Renal cortical epithelial cell (primary cell): Measurements from ENCODE around the gene LRRC4. TPM values are rescaled to one million over a fixed set of nuclear protein-coding genes. Genes with fewer than 3 reads are reported as not detected.

ENCODE experiments used
- DNase-seq: peaks from one replicate; pipeline ENCODE4 v3.0.0-alpha.2; 2011; ENCODE audit warnings: low read depth
- total RNA-seq: library from RNA; depleted of rRNA; stranded (reverse); fragments of >200 nt; gene quantifications from 2 replicates; pipeline ENCODE4 v1.2.3, GENCODE V29; 2014

LRRC4 gene
- total RNA-seq, 1 donor from 2014 or later, result 0.15 TPM

DNA sequence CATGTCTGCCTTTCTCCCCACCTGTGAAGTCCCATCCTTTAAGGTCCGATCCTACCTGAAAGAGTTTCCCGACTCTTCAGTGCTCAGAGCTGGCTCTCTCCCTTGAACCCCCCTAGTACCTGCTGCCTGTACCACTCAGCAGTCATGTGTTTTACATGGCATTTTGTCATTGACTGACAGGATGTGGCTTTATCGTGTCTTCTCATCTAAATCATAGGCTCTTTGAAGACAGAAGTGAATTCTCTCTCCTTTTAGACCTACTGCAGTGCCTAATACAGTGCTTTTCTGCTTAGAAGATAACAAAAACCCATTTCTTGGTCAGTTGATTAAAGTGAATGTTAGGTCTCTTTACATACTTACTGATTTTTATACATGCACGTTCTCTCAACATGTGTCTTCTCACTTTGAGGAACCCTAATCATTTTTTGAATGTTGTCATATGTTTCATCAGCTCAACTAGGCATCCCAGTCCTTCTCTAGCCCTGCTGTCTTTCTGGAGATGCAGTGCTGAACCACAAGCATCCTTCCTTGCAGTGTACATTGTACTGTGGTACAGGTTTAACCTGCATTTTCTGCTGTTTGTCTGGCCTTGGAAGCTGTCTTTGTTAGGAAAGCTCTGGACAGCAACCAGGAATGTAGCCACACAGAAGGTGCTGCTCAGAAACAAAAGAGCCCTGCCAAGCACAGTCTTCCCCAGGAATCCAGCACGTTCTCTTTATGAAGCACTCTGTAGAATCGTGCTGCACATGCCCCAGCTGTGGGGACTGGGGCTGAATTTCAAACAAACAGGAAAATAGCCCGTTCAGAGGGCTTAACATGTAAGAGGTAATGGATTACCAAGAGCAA is 28.1 kb upstream of the LRRC4 start:
- DNase-seq, result no peak

GRCh38 chr7:128057909-128058308 is 26.7 kb upstream of the LRRC4 start:
- no peak for DNase-seq

DNA sequence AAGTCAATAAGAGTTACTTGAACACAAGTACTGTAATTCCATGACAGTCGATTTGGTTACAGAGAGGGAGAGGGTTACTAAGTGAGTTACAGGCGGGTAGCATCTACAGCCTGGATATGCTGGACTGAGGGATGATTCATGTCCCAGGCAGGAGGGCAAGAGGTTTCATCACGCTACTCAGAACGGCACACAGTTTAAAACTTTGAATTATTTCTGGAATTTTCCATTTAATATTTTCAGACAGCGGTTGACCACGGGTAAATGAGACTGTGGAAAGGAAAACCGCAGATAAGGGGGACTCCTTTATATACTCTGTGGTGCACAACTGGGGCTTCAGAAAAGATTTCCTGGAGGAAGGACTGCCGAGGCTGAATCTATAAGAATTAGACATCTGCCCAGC is 25.7 kb upstream of the LRRC4 start:
- no peak for DNase-seq

DNA sequence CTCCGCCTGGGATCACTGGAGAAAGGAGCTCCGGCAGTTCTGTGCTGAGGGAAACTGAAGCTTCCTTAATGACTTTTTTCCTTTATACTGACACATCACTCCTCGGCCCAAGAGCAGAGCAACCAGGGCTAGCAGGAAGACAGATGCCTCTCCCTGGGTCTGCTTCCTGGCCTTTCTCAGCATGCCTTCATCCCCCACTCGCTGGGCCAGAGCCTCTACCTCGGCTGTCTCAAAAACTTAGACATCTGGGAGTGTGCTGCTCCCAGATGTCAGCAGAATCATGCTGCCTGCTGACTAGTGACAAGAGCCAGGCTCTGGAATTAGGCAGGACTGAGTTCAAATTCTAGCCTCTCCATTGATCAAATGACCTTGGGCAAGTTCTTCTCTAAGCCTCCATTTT is 24.4 kb upstream of the LRRC4 start:
- no peak for DNase-seq

DNA sequence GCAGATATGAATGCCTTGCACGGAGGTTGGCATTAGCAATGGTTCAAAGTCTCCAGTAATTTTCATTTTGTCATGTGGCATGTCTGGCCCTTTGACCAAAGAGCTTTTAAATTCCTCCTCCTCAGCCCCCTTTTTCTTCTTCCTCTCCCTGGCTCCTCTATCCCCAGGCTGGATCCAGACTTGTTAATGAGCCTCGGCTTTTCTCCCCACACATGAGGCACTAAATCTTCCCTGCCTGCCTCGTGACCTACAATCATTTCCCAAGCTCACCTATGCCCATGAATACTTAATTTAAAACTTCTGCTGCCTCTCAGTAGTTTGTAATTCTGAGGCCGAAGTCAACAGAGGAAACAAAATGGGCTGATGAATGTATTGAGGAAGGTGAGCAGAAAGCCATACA is 23.3 kb upstream of the LRRC4 start:
- DNase-seq, result no peak

DNA sequence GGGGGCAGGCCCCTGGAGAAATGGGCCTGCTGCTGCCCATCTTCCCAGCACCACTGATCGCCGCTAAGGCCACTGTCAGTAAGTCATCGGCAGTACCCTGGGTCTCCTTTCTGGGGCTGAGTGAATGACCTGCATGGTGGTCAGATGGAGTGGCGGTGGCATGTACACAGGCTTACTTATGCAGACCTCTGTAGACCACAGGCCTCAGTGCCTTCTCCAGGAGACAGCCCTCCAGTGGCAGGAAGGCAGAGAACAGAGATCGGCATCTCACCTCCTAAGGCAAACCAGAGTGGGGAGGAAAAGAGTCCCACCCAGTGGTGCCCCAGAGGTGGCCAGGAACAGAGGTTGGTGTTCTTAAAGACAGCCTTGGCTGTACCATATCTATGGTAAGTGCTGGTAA is 22.8 kb upstream of the LRRC4 start:
- DNase-seq, result no peak

- peak; percentile 32 for DNase-seq
These were observed 21.8 kb upstream of the LRRC4 start for GRCh38 chr7:128053023-128053422.

- DNase-seq, result no peak
These were observed 21.2 kb upstream of the LRRC4 start for GRCh38 chr7:128052404-128052803.

- DNase-seq, result peak; percentile 33
These were observed 14.5 kb upstream of the LRRC4 start for GRCh38 chr7:128045766-128046165.

- DNase-seq, result no peak
These were observed 13.9 kb upstream of the LRRC4 start for GRCh38 chr7:128045158-128045557.

DNA sequence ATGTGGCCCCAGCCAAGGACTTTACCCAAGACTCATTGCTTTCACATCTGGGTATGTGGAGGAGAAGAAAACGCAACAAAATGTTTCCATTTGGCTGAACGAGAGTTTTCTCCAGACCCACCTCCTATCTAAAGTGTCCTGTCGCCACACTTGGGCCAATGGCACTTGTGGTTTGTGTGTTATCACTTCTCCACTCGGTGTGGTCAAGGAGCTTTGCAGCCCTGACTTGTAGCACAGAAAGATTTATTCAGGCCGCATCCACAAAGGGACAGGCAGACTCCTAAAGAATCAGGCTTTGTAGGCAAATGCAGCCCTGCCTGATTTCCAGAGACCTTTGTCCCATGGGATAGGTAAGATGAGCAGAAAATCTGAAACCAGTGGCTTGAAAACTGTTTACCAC is 12.8 kb upstream of the LRRC4 start:
- no peak for DNase-seq

GRCh38 chr7:128042012-128042411 is 10.8 kb upstream of the LRRC4 start:
- no peak for DNase-seq

GRCh38 chr7:128041203-128041602 is 10.0 kb upstream of the LRRC4 start:
- peak; percentile 45 for DNase-seq

DNA sequence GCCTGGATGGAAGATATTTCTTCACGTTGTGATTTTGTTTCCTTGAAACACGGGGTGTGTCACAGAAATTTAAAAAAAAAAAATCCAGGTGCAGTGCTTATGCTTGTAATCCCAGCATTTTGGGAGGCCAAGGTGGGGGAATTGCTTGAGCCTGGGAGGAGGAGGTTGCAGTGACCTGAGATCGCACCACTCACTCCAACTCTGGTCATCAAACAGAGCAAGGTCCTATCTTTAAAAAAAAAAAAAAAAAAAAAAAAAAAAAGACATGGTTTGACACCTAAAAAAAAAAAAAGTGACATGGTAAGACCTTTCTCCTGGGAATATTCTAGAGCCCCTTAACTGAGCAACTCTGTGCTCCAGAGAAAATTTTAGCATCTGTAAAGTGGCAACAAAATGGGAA is 9.0 kb upstream of the LRRC4 start:
- no peak for DNase-seq

DNA sequence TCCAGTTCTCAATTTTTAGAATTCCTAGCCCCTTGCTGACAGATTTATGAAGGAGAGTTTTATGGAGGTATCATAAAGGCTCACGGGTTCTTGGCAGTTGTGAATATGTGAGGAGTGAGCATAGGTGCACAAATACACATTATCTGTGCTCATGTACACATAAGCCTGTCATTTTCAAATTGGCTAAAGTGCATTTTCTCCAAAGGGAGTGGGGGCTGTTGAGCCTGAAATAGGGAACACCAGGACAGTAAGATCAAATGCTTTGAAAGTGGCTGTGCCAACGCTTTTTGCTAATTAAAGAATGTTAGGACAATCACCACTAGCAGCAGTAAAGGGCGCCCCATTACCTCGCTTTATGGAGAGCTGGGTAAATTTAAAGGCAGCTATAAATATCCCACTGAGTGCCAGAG is 8.3 kb upstream of the LRRC4 start:
- DNase-seq, result no peak

GRCh38 chr7:128037880-128038619 is 6.8 kb upstream of the LRRC4 start:
- DNase-seq, result no peak

DNA sequence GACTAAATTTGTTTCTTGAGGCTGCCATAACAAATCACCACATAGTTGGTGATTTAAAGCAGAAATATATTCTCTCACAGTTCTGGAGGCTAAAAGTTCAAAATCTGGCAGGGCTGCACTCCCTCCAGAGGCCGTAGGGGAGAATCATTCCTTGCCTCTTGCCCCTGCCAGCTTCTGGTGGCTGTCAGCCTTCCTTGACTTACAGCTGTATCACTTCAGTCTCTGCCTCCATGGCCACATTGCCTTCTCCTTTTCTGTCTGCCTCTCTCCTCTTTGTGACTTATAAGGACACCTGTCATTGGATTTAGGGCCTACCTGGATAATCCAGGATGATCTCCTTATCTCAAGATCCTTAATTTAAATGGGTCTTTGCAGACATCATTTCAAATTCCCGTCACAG is 5.8 kb upstream of the LRRC4 start:
- DNase-seq, result no peak

GRCh38 chr7:128036226-128036940 is 5.1 kb upstream of the LRRC4 start:
- no peak for DNase-seq

DNA sequence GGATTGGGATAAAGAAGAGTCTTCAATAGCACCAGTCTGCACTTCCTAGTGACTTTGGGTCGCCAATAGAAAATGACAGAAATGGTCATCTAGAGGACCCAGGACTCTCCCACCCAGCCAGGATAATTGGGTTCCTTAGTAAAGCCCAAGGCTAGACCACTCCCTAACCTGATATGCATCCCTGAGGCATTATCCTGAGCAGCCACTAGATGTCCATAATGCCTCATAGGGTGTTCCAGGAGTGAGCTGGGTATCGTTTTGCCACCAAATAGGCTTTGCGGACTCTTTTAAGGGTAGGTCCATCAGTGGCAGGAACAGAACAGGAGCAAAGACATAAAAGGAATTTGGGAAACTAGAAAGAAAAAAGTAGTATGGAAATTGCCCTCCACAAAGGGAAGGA is 4.5 kb upstream of the LRRC4 start:
- DNase-seq, result peak; percentile 15

DNA sequence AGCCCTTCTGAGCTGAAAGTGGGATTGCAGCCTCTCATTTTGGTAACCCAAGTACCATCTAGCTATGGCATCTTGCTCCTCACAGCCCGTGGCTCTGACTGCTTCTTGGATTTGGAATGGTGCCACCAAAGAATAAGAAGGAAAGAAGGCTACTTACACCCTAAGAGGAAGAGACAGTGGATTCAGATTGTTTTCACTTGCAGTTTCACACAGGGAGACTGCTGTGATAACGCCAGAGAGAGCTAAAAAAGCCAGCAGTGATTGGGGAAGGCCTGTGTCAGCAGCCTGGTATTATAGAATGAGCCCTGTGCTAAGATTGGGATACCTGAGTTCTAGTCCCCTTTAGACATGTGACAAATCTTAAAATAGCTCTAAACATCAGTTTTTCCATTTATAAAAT is 3.6 kb upstream of the LRRC4 start:
- DNase-seq, result no peak

DNA sequence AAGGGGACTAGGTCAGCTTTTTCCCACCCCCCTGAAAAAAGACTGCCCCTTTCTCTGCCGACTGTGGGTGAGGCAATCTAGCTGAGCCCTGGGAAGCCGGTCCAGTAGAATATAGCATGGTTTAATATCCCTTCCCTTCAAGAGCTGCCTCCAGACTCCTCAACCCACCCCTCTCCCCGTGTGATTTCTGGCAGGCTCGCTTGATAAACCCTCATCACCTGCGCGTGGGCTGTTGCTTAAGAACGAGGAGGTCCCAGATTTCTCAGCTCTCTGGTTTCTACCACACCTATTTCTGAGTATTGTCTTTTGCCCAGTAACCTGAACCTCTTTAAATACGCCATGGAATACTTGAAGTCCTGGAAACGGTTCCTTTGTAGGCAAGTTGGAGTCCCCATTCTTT is 2.0 kb upstream of the LRRC4 start:
- no peak for DNase-seq

DNA sequence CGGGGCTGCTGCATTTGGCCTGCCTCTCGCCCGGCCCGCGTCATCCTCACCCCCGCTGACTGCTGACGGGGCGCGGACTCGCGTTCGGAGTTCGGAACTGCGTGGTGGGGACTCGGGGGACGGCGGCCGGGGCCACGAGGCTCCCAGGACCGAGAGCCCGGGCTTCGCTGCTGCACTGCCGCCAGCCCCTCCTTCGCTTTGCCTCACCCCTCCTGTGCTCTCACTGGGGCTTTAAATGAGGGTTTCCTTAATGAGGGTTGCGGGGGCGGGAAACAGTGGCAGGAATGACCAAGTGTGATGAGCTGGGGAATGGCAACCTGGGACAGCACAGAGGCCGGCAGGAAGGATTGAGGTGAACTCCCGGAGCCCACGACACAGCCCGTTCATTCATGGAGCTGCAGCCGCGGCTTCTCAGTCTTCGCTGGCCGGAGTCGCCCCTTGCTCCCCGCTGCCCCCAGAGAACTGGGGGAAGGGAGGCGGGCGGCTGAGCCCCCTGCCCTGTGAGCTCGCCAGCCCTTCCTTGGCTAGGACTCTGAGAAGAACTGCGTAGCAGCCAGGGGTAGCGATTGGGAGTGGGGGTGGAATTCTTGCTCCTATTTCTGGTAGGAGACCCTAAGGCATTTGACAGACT is 1.5 kb upstream of the LRRC4 start:
- DNase-seq, result no peak
